SH-SY5Y (cell line): Measurements from ENCODE around the gene ZIC4.

ENCODE experiments used
- GATA2 ChIP-seq: IDR thresholded peaks from 2 replicates; pipeline ENCODE4 v1.6.1; 2011; ENCODE audit warnings: mild to moderate bottlenecking, low read depth, low read length
- GATA3 ChIP-seq: IDR thresholded peaks from 2 replicates; pipeline ENCODE4 v1.6.1; 2011; ENCODE audit warnings: low read depth, mild to moderate bottlenecking, low read length, moderate library complexity

DNA sequence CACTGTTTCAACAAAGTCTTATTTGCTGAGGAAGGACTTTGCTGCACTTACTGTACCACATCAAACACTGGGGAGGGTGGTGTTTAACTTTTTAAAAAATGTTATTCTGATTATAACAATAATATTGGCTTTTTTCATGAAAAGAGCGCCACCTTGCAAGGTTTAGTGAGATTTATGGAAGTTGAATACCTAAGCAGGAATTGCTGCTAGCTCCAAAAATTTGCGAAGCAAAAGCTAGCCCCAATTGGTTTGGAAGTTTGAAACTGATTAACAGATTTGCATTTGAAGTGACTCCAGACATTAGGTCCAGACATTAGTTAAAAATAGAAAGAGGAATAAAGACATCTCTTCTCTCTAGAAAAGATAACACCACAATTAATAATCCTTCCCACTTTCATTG is 9.5 kb upstream of the ZIC4 start:
- no peak for TF ChIP-seq GATA2
- TF ChIP-seq GATA3 = no peak
